Subcutaneous adipose tissue (tissue), 4 donors: Measurements from ENCODE around the gene CPXM2. TPM values are rescaled to one million over a fixed set of nuclear protein-coding genes. Genes with fewer than 3 reads are reported as not detected.

Source experiments
- total RNA-seq, 4 donors: library from RNA; depleted of rRNA; stranded (reverse); fragments of >200 nt; gene quantifications; one replicate each; pipeline ENCODE4 v1.1.0, GENCODE V29; 2016
- TF ChIP-seq, protein P1 (sequence below): fragments of 450-650 bp; IDR thresholded peaks from one replicate; pipeline ENCODE4 v1.5.1; 2016; ENCODE audit warnings: low read depth, mild to moderate bottlenecking, control low read depth, antibody characterized with exemption, moderate library complexity

Gene CPXM2
- total RNA-seq, 4 donors from 2014 or later: 4.4 to 11.7 (median 6.7) TPM

DNA sequence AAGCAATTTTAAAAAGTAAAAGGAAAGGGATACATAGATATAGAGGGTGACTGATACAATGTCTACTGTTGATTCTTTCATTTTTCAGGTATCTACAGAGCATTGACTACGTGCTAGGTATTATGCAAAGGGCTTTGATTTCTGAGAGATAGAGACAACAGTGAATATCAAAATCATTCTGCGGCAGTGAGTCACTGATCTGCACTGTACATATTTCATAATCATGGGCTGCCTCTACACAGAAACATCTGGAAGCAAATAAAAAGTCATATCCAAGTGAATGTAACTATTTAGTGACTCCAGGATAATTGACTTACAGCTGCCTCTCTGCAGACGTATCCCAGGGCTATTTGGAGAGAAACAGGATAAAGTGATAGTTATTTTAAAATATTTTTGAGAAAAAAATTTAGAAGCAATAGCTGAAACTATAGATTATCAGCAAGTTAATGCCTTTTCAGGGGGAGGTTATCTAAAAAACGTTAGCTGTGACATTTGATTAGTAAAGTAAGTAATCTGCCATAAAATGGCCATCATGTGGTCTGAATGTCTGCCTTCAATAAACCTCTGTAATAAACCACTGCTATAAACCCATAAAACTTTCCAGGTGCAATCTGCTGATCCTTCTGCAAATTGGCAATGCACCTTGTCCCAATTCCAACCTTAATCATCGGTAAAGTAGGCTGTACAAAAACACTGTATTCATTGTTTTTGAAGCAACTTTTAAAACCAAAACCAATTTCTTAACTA, 43.7 kb downstream of the CPXM2 start:
- TF ChIP-seq, protein P1, sequence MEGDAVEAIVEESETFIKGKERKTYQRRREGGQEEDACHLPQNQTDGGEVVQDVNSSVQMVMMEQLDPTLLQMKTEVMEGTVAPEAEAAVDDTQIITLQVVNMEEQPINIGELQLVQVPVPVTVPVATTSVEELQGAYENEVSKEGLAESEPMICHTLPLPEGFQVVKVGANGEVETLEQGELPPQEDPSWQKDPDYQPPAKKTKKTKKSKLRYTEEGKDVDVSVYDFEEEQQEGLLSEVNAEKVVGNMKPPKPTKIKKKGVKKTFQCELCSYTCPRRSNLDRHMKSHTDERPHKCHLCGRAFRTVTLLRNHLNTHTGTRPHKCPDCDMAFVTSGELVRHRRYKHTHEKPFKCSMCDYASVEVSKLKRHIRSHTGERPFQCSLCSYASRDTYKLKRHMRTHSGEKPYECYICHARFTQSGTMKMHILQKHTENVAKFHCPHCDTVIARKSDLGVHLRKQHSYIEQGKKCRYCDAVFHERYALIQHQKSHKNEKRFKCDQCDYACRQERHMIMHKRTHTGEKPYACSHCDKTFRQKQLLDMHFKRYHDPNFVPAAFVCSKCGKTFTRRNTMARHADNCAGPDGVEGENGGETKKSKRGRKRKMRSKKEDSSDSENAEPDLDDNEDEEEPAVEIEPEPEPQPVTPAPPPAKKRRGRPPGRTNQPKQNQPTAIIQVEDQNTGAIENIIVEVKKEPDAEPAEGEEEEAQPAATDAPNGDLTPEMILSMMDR: no peak

DNA sequence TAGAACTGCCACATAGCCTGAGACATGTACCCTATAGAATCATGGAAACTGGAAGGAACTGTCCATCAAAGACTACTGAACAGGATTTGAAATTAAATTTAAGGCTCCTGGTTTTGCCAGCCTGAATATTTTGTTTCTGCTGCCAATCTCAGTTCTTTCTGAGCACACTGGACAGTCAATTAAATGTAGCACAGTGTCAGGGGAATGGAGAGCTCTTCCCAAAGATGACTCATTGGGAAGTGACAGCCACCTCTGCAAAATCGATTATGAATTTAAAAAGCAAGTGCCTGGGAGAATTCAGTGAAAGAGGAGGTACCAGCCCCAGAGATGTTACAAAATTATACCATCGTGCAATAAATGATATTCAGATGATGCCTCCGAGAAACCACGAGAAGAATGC, 47.8 kb downstream of the CPXM2 start:
- TF ChIP-seq, protein P1: no peak

DNA sequence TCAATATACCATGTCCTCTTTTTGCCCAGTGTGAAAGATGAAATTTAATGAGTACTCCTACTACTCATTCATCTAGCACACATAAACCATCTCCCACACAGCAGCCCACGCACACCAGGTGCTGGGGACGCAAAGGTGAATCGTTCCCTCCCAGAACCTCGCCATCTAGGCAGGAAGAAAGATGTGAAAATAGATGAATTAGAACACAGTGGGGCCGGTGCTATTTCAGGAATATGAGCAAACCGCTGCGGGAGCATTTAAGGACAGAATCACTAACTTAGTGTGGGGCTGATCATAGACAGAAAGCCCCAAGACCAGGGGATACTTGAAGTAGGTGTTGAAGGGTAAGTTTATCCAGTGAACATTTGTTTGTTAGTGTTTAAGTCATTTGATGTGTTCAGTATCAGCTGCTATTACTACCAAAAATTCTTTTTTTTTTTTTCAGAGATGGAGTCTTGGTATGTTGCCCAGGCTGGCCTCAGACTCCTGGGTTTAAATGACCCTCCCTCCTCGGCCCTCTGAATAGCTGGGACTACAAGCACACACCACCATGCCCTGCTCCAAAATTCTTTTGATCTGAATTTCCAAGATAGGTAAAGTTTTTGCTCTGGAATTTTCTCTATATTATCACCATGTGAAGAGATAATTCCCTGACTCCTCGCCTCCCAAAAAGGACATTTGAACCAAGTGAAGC, 48.8 kb downstream of the CPXM2 start:
- TF ChIP-seq, protein P1: no peak

DNA sequence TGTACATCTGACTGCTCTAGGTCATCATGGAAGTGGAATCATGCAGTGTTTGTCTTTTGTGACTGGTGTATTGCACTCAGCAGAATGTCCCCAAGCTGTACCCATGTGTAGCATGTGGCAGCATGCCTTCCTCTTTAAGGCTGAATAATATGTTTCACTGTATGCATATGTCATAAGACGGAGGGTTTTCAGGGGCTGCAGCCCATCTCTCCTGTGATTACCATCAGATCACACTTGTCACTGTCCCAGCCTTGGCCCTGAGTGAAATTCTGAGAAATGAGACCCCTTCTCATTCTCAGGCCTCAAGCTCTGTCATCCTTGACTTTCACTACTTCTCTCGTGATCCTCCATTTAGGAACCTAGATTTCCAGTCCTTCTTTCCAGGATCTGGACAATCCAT, 50.0 kb downstream of the CPXM2 start:
- TF ChIP-seq, protein P1: no peak

DNA sequence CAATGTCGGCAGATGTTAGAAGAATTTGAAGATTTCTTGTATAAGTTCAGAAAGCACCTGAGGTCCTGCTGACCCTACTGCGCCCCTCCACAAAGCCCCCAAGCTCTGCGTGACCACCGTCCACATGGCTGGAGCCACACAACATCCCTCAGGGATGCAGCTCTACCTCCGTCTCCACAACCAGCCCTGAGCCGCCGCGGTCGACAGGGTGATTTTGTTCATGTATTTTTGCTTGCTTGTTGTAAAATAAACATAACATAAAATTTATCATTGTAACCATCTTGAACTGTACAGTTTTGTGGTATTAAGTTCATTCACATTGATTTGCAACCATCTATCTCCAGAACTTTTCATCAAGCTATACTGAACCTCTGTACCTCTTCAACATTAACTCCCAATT, 50.5 kb downstream of the CPXM2 start:
- TF ChIP-seq, protein P1: no peak

DNA sequence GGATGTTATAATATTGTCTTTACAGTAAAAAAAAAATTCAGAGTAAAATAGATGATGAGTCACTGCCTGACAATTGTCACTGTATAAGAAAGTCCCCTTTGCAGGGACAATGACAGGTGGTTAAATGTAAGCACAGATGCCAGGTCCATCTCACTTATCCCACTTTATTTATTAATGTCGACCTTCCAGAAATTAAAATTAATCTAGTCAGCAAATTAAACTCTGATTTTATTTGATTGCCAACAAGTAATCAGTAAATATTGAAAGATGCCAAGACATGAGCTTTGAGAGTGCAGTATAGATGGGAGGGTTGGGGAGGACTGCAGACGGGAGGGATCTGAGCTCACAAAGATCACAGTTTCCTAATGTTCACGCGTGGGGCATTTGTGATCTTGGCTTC, 50.9 kb downstream of the CPXM2 start:
- TF ChIP-seq, protein P1: no peak

DNA sequence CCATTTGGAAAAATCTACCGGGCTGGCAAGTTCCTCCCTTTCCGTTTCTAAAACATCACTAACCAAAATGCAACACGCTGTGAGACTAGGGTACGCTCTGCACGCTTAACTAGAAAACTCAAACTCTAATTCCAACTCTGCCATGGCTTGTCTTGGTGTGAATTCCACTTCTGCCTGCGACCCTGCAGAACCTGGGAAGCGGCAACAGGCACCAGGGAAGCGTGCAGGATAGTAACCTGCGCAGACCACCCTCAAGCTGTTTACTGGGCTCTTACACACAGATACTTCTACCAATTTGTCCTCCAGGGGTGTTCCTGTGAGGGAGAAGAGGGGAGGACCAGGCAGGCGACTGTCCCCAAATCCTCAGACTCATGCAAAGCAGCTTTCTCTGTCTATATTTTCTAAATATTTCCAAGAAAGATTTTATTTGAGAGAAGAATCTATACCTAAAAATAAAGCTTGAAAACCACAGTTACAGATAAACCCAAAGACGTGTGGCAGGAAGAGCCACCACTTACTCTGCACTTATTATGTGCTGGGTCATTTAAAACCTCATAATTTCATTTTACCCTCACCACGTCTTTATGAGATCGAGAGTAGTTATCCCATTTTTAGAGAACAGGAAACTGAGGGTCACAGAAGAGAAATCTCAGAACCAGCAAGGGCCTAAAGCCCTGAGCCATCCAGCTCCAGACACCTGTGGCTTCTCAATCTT, 52.9 kb downstream of the CPXM2 start:
- TF ChIP-seq, protein P1: no peak
